Measurements from ENCODE around the gene NLRX1.
"Not testable (repeated sequence)": the region's sequence is repeated elsewhere in the genome, so short reads cannot be mapped to it uniquely, and the experiment has no call there.

The NLRX1 gene

GRCh38 chr11:119155733-119156492 is 12.6 kb upstream of the NLRX1 start:
- DNase-seq: no peak

- DNase-seq: no peak
Measured at GRCh38 chr11:119156496-119156895, 12.0 kb upstream of the NLRX1 start.

GRCh38 chr11:119157063-119157462 is 11.5 kb upstream of the NLRX1 start:
- no peak for DNase-seq

- no peak for DNase-seq
Measured at GRCh38 chr11:119158467-119158866, 10.1 kb upstream of the NLRX1 start.

GRCh38 chr11:119160151-119160550 is 8.4 kb upstream of the NLRX1 start:
- DNase-seq: no peak

GRCh38 chr11:119161871-119162270 is 6.7 kb upstream of the NLRX1 start:
- no peak for DNase-seq

- DNase-seq: no peak
Measured at GRCh38 chr11:119166368-119167076, 2.0 kb upstream of the NLRX1 start.

GRCh38 chr11:119167077-119167458 is 1.5 kb upstream of the NLRX1 start:
- not testable (repeated sequence) for DNase-seq

GRCh38 chr11:119167933-119168332 is 592 bp upstream of the NLRX1 start:
- no peak for DNase-seq

GRCh38 chr11:119169282-119169719 is 776 bp downstream of the NLRX1 start:
- DNase-seq: peak; percentile 23

GRCh38 chr11:119172513-119172912 is 4.0 kb downstream of the NLRX1 start:
- no peak for DNase-seq

- no peak for DNase-seq
Measured at GRCh38 chr11:119173453-119173852, 4.9 kb downstream of the NLRX1 start.

- DNase-seq: no peak
Measured at GRCh38 chr11:119175493-119176077, 7.1 kb downstream of the NLRX1 start.

- DNase-seq: no peak
Measured at GRCh38 chr11:119178166-119178680, 9.7 kb downstream of the NLRX1 start.

GRCh38 chr11:119179342-119179741 is 10.8 kb downstream of the NLRX1 start:
- no peak for DNase-seq

GRCh38 chr11:119179983-119180382 is 11.5 kb downstream of the NLRX1 start:
- no peak for DNase-seq

GRCh38 chr11:119180729-119181676 is 12.5 kb downstream of the NLRX1 start:
- no peak for DNase-seq

GRCh38 chr11:119181677-119182412 is 13.3 kb downstream of the NLRX1 start:
- DNase-seq: no peak

GRCh38 chr11:119184399-119184798 is 15.9 kb downstream of the NLRX1 start:
- not testable (repeated sequence) for DNase-seq

- DNase-seq: no peak
Measured at GRCh38 chr11:119185981-119186634, 17.6 kb downstream of the NLRX1 start.
